Amniotic epithelial cell (primary cell): ENCODE measurements around the gene DUSP21.
A peak's percentile ranks its signal among the peaks of the same experiment; 100 is the strongest.
"Not testable (repeated sequence)": the region's sequence is repeated elsewhere in the genome, so short reads cannot be mapped to it uniquely, and the experiment has no call there.

Experiments
- DNase-seq: peaks from one replicate; pipeline ENCODE4 v3.0.0-alpha.2; 2010; ENCODE audit warnings: low read depth

DUSP21 gene

GRCh38 chrX:44876086-44876485 is 32.3 kb downstream of the DUSP21 start:
- peak; percentile 11 for DNase-seq

GRCh38 chrX:44876767-44877166 is 32.9 kb downstream of the DUSP21 start:
- no peak for DNase-seq

GRCh38 chrX:44878780-44879179 is 35.0 kb downstream of the DUSP21 start:
- DNase-seq = no peak

- no peak for DNase-seq
Observed at GRCh38 chrX:44881549-44881948, 37.7 kb downstream of the DUSP21 start.

GRCh38 chrX:44882635-44883034 is 38.8 kb downstream of the DUSP21 start:
- DNase-seq = no peak

- DNase-seq = no peak
Observed at GRCh38 chrX:44884944-44885343, 41.1 kb downstream of the DUSP21 start.

GRCh38 chrX:44889824-44890223 is 46.0 kb downstream of the DUSP21 start:
- DNase-seq = no peak

- DNase-seq = no peak
Observed at GRCh38 chrX:44890247-44890646, 46.4 kb downstream of the DUSP21 start.

- not testable (repeated sequence) for DNase-seq
Observed at GRCh38 chrX:44890687-44891086, 46.9 kb downstream of the DUSP21 start.

- no peak for DNase-seq
Observed at GRCh38 chrX:44891642-44892041, 47.8 kb downstream of the DUSP21 start.
